Glomerular visceral epithelial cell (primary cell): ENCODE measurements around the gene AIRE.
"Not testable (repeated sequence)": the region's sequence is repeated elsewhere in the genome, so short reads cannot be mapped to it uniquely, and the experiment has no call there.

Experiments used
- DNase-seq: peaks from one replicate; pipeline ENCODE4 v3.0.0-alpha.2; 2016; ENCODE audit errors: extremely low spot score

Gene AIRE

GRCh38 chr21:44285138-44285992 lies at the start of gene AIRE:
AIRE (plus strand) TSS chr21:44285876; CDS start chr21:44286007, 131 bp downstream.
- DNase-seq = peak; percentile 34

GRCh38 chr21:44240353-44240752 lies 45.3 kb upstream of the AIRE start:
- not testable (repeated sequence) for DNase-seq

- not testable (repeated sequence) for DNase-seq
Measured at GRCh38 chr21:44240842-44241241, 44.8 kb upstream of the AIRE start, which contains the start of gene ICOSLG. ICOSLG (minus strand) TSS chr21:44240943; CDS start chr21:44240817, 126 bp downstream.

GRCh38 chr21:44241281-44241680 lies 44.4 kb upstream of the AIRE start:
- DNase-seq = not testable (repeated sequence)

- DNase-seq = not testable (repeated sequence)
Measured at GRCh38 chr21:44243980-44244379, 41.7 kb upstream of the AIRE start.

- not testable (repeated sequence) for DNase-seq
Measured at GRCh38 chr21:44247904-44248303, 37.8 kb upstream of the AIRE start.

- DNase-seq = not testable (repeated sequence)
Measured at GRCh38 chr21:44249204-44250037, 36.3 kb upstream of the AIRE start.

- no peak for DNase-seq
Measured at GRCh38 chr21:44253832-44254710, 31.6 kb upstream of the AIRE start.

GRCh38 chr21:44255511-44255981 lies 30.1 kb upstream of the AIRE start:
- DNase-seq = peak; percentile 53

- no peak for DNase-seq
Measured at GRCh38 chr21:44258056-44258725, 27.5 kb upstream of the AIRE start.

- no peak for DNase-seq
Measured at GRCh38 chr21:44259082-44259705, 26.5 kb upstream of the AIRE start.

- no peak for DNase-seq
Measured at GRCh38 chr21:44260066-44260465, 25.6 kb upstream of the AIRE start.

GRCh38 chr21:44260791-44261631 lies 24.7 kb upstream of the AIRE start:
- no peak for DNase-seq

- no peak for DNase-seq
Measured at GRCh38 chr21:44261675-44262295, 23.9 kb upstream of the AIRE start, which contains the start of gene DNMT3L. DNMT3L (minus strand) TSS chr21:44261897; CDS start chr21:44261259, 638 bp downstream.

- no peak for DNase-seq
Measured at GRCh38 chr21:44262338-44263056, 23.2 kb upstream of the AIRE start.

GRCh38 chr21:44263221-44263760 lies 22.4 kb upstream of the AIRE start:
- no peak for DNase-seq

- no peak for DNase-seq
Measured at GRCh38 chr21:44263768-44264167, 21.9 kb upstream of the AIRE start.

- DNase-seq = no peak
Measured at GRCh38 chr21:44265734-44266270, 19.9 kb upstream of the AIRE start.
